ENCODE results near the gene EXOC2.

DNA sequence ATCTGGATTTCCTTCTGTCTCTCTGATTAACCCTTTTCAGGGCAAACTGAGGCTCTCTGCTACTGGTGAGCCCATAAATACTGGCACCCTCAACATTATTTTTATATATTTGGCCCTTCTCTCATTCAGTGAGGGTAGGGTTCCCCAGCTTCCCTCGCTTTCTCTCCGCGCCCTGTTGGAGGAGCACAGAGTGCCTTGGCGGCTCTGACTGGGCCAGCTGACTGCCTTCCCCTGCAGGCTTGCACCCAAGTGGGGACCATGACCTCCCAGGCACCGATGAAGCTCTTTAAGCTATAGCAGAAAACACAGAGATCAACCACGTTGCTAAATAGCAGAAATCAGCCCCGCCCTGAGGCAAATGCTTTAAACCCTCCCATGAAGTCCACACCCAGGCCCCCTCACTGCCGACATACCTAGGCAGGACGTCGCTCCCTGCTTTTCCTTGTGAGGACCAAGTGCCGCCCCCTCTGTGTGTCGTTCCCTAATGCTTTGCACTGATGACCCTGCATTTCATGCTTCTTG is 141.0 kb downstream of the EXOC2 start:
- TF ChIP-seq EZH2 (IDR thresholded peaks at IDR 0.05; ENCODE audit: insufficient read depth, low read length), result no peak
- TF ChIP-seq, protein P1, sequence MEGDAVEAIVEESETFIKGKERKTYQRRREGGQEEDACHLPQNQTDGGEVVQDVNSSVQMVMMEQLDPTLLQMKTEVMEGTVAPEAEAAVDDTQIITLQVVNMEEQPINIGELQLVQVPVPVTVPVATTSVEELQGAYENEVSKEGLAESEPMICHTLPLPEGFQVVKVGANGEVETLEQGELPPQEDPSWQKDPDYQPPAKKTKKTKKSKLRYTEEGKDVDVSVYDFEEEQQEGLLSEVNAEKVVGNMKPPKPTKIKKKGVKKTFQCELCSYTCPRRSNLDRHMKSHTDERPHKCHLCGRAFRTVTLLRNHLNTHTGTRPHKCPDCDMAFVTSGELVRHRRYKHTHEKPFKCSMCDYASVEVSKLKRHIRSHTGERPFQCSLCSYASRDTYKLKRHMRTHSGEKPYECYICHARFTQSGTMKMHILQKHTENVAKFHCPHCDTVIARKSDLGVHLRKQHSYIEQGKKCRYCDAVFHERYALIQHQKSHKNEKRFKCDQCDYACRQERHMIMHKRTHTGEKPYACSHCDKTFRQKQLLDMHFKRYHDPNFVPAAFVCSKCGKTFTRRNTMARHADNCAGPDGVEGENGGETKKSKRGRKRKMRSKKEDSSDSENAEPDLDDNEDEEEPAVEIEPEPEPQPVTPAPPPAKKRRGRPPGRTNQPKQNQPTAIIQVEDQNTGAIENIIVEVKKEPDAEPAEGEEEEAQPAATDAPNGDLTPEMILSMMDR (IDR thresholded peaks at IDR 0.05; ENCODE audit: insufficient read depth, low read depth, low read length), result no peak
